Thyroid gland (tissue), 4 donors: ENCODE data around the gene PGM5.
"Not testable (repeated sequence)": the region's sequence is repeated elsewhere in the genome, so short reads cannot be mapped to it uniquely, and the experiment has no call there.

Experiments
- CTCF ChIP-seq, 6 experiments: fragments of 200-600 bp in 3 of 6; fragments of 450-650 bp in 3 of 6; sonication (generic) in 3 of 6; IDR thresholded peaks; one replicate each; pipeline ENCODE4 v1.5.1; 2016 to 2019; ENCODE audit warnings: antibody characterized with exemption in 6 of 6, mild to moderate bottlenecking in 2 of 6, inconsistent platforms in 1 of 6, moderate library complexity in 1 of 6
- POLR2A ChIP-seq, 2 donors: fragments of 450-650 bp; IDR thresholded peaks; one replicate each; pipeline ENCODE4 v1.6.1; 2017; ENCODE audit warnings: antibody characterized with exemption in 2 of 2, mild to moderate bottlenecking in 2 of 2, moderate library complexity in 1 of 2

GRCh38 chr9:68377723-68378122, 21.3 kb downstream of the PGM5 start:
- not testable (repeated sequence) for TF ChIP-seq CTCF, POLR2A (IDR thresholded peaks at IDR 0.05)
